ENCODE results near the gene PPP1R14B.
A peak's percentile ranks its signal among the peaks of the same experiment; 100 is the strongest.

Gene PPP1R14B

DNA sequence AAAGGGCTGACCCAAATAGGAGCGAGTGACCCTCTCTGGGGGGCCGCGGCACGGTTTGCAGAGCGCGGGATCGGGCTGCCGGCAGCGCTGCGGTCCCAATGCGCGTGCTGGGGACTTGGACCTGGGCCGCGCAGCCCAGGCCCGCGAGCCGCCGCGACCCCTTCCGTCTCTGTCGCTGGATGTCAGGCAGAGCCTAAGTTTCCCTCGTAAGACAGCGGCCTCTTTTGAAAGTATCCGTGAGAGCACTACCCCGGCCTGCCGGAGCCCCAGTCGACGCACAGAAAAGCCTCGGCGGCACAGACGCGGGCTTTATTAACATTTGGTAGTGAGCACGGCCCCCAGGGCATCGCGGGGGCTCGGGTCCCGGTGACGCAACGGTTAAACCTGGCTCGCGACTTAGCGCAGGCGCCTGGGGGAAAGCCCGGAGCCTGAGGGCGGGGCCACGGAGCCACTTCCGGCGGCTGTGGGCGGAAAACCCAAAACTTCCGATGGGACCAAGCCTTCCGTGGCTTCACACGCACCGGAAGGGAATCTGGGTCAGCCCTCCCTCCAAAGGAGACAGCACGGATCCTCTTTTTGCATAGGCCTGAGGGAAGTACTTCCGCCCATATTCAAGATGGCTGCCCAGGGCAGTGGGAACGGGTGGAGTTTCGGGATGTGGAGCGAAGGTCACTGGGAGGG is 22.9 kb upstream of the PPP1R14B start:
- peak; percentile 39; the same call in 1 of the 2 replicates for TF ChIP-seq MYC (IDR thresholded peaks at IDR 0.05; ENCODE audit: low read depth, low read length)
- peak; percentile 68 for TF ChIP-seq POLR2A (IDR thresholded peaks at IDR 0.05; ENCODE audit: extremely low read depth, insufficient read length)
- TF ChIP-seq MAX (IDR thresholded peaks at IDR 0.05; ENCODE audit: low read depth, low read length), result no peak
- peak overlapping the region; percentile 97 for H3K4me3 ChIP-seq (ENCODE audit: low read depth, low read length)
- peak; percentile 100 for DNase-seq (ENCODE audit: low read depth)

DNA sequence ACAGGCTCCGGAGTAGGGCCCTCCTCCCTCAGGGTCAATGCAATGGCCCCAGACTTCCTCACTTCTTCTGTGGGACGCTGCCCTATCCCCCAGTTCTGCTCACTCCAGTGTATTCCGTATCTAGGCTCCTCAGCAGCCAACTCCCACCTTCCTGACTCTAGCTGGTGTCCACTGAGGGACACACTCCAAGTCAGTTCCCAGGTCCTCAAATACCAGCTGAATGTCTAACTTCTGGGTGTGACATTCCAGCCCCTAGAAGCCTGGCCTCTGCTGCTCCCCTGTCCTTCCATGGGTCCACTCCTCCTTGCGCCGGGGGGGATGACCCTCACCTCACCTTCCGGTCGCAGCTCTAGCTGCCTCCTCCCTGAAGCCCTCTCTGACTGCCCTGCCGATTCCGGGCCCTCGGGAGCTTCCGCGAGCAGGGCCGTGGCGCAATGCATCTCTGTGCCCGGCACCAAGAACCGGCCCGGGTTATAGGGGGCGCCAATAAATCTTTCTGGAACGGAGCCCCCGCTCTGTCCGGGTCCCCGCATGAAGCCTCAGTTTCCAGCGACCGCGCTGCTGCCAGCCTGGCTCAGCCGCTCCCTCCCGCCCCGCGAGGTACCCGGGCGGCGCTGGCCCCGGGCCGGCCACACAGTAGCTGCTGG is 22.3 kb upstream of the PPP1R14B start:
- peak overlapping the region; percentile 72 for H3K4me3 ChIP-seq (ENCODE audit: low read depth, low read length)

DNA sequence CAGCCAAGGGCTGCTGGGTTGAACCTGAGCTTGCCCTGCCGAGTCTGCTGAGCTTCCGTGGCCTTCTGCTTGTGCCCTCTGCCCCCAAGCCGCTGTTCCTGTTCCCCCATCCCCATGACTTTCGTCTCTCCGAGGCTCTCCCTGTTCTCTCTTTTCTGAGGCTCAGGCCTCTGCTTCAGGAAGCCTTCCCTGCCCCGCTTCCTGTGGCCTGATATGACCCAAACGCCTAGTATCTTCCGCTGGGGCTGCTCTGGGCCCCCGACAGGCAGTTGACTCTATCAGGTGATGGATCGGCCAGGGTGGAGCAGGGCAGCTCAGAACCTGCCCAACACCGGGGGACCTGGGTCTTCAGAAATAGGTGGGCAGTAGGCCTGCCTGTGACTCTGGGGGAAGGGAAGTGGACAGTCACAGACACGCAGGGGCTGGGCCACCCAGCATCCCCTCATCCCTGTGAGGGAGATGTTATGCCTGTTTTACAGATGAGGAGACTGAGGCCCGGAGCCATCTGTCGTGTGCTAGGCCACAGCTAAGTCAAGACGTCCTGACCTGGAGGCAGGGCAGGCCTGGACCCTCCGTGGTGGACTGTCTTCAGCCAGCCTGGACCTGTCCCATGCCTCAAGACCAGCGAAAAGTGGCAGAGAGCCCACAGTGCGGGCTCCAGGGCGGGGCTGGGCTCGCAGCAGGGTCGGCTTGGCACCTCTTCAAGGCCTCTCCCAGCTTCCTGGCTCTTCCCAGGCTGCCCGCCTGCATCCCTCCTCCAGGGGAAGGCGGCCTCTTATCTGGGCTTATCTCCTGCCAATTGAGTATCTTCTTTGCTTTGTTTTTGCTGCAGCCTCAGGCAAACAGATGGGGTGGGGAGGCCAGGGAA is 21.5 kb upstream of the PPP1R14B start:
- peak overlapping the region; percentile 72 for H3K4me3 ChIP-seq (ENCODE audit: low read depth, low read length)
- TF ChIP-seq MAX (IDR thresholded peaks at IDR 0.05; ENCODE audit: low read depth, low read length) (no peak), MYC (IDR thresholded peaks at IDR 0.05; ENCODE audit: low read depth, low read length) (no peak), POLR2A (IDR thresholded peaks at IDR 0.05; ENCODE audit: extremely low read depth, insufficient read length) (peak; percentile 9)
- DNase-seq (ENCODE audit: low read depth), result no peak

More for the DNA sequence above, 22.3 kb upstream of the PPP1R14B start:
- TF ChIP-seq MAX (IDR thresholded peaks at IDR 0.05; ENCODE audit: low read depth, low read length) (no peak), CTCF (IDR thresholded peaks at IDR 0.05; ENCODE audit: low read depth, low read length) (no peak), POLR2A (IDR thresholded peaks at IDR 0.05; ENCODE audit: extremely low read depth, insufficient read length) (peak; percentile 7)
- peak; percentile 73 for DNase-seq (ENCODE audit: low read depth)

DNA sequence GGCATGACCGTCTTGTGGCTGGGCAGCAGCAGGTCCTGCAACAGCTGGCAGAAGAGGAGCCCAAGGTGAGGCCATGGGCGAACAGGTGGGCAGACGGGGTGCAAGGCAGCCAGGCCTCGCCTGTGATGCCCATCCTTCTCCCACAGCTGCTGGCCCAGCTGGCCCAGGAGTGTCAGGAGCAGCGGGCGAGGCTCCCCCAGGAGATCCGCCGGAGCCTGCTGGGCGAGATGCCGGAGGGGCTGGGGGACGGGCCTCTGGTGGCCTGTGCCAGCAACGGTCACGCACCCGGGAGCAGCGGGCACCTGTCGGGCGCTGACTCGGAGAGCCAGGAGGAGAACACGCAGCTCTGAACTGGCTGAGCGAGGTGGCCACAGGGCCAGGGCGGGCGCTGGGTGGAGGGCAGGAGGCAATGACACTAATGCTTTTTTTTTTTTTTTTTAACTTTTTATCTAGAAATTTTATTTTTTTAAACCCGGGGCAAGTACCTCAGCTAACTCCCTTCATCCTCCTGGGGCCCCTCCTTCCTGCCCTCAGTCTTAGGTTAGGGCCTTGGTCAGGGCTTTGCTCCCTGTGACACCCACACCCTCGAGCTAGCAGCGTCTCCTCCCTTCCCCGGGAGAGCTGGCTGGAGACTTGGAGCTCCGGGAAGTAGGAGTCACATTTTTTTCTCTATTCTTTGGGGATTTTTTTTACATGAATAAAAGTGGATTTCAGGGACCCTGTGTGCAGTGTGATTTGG is 20.6 kb upstream of the PPP1R14B start:
- no peak overlapping the region for H3K4me3 ChIP-seq (ENCODE audit: low read depth, low read length)
- no peak for DNase-seq (ENCODE audit: low read depth)
- TF ChIP-seq CTCF (IDR thresholded peaks at IDR 0.05; ENCODE audit: low read depth, low read length) (no peak), MAX (IDR thresholded peaks at IDR 0.05; ENCODE audit: low read depth, low read length) (no peak), MYC (IDR thresholded peaks at IDR 0.05; ENCODE audit: low read depth, low read length) (no peak), POLR2A (IDR thresholded peaks at IDR 0.05; ENCODE audit: extremely low read depth, insufficient read length) (no peak)

DNA sequence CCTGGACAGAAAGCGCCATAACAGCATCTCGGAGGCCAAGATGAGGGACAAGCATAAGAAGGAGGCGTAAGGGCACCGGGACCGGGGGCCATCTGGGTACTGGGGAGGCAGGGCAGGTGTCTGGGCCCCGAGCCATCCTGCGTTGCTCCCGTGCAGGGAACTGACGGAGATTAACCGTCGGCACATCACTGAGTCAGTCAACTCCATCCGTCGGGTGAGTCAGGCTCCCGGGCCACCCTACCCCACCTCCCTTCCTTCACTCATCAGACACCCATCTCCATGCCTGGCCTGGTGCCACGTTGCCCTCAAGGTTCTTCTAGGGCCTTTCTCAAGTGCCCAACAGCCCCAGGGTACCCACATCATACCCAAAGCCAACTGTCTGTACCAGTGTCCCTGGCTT is 19.6 kb upstream of the PPP1R14B start:
- DNase-seq (ENCODE audit: low read depth), result no peak
- no peak for TF ChIP-seq MYC (IDR thresholded peaks at IDR 0.05; ENCODE audit: low read depth, low read length)
- no peak for TF ChIP-seq CTCF (IDR thresholded peaks at IDR 0.05; ENCODE audit: low read depth, low read length)
- TF ChIP-seq POLR2A (IDR thresholded peaks at IDR 0.05; ENCODE audit: extremely low read depth, insufficient read length), result no peak
- no peak for TF ChIP-seq MAX (IDR thresholded peaks at IDR 0.05; ENCODE audit: low read depth, low read length)

More for the DNA sequence above, 19.6 kb upstream of the PPP1R14B start:
- H3K4me3 ChIP-seq (ENCODE audit: low read depth, low read length), result no peak overlapping the region

Data from NB4 (cell line).